ENCODE results near the gene SMIM45.

SMIM45 gene

DNA sequence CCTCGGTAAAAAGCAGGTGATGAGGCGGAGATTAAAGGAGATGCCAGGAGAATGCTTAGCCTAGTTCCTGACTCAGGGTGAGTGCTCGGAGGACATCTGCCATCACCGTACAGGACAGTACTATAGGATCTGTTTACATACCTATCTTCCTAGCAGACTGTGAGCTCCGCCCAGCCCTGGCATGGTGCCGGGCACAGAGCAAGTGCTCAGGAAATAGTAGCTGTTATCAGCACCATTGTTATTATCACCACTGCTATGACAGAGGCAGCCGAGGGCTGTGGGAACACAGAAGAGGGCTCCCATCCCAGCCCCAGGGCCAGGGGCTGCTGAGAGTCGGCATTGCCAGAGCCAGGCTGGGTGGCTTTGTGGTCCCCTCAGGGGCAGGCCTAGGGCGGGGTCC is 16.7 kb downstream of the SMIM45 start:
- DNase-seq = no peak

DNA sequence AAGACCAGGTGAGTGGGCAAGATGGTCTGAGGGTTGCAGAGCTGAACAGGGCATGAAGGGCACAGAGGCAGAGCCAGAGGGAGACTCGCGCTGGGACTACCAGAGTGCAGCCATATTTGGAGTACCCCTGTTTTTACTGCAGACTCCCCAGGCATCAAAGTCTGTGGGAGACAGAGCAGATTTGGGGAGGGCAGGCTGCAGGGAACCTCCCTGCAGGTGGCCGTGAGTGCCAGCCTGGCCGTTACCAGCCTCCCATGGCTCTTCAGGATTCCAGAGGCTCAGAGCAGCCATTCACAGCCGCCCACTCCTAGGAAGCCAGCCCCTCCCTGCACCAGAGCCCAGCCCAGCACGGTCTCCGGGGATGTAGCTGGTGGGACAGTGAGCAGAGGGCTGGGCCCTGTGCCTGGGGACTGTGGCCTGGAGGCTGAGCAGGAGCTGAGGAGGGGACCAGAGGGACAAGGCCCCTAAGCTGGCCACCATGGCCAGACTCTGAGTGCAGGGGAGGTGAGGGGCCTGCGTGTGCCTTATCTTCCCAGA is 17.2 kb downstream of the SMIM45 start, which contains the start of gene SEPTIN3:
SEPTIN3 (plus strand) TSS at position 334 of the 537 bp plus-strand sequence. CDS start 2,050 bp downstream, outside the sequence.
- no peak for DNase-seq

DNA sequence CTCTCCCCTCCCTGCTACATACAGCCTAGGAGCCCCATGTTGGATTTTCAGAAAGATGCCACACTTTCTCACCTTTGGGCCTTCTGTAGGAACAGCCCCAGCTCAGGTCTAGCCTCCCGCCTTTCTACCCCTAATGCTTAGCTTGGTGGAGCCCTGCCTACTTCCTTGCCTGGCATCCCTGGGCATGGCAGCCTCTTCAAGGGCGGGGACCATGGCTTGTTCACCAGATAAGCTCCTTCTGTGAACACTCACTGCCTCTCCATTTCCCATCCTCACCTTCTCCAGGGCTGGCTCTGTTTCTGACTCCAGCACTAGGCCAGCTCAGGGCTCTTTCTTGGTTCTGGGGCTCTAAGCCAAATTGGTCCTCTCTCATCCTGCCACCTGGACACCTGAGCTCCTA is 18.7 kb downstream of the SMIM45 start:
- DNase-seq = no peak

DNA sequence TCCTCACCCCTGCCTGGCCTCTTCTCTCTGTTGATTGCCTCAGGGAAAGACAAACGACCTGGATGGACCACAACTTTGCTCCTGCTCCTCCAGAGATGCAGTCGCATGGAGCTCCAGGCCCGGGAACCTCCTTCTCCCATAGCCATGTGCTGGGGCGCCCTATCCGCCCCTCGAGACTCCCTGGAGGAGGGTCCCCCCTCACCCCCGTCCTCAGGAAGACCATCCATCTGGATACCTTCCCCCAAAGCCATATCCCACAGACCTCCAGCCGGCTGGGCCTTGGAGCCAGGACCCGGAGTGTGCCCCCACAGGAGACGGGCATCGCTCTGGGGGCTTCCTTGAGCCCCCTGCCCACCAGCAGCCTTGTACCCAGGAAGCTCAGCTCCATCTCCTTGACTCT is 19.5 kb downstream of the SMIM45 start:
- no peak for DNase-seq

DNA sequence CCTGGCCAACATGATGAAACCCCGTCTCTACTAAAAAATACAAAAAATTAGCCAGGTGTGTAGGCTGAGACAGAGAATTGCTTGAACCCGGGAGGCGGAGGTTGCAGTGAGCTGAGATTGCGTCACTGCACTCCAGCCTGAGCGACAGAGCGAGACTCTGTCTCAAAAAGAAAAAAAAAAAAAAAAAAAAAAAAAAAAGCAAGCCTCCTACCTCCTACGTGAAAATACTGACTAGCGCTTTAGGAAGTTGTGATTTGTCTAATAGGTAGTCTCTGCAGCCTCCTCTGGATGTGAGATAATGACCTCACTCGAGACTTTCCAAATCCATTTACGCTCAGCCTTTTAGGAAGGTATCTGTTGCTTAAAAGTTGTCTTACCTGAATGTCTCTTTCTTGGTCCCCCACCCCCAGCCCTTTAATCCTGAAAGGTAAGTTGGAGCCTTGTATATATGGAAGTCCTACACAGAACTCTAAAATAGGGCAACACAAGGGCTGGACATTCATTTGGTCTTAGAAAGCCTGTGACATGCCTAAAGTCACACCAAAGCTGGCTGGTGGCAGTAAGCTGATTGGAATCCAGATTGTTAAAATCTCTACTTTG is 22.8 kb downstream of the SMIM45 start:
- no peak for DNase-seq

DNA sequence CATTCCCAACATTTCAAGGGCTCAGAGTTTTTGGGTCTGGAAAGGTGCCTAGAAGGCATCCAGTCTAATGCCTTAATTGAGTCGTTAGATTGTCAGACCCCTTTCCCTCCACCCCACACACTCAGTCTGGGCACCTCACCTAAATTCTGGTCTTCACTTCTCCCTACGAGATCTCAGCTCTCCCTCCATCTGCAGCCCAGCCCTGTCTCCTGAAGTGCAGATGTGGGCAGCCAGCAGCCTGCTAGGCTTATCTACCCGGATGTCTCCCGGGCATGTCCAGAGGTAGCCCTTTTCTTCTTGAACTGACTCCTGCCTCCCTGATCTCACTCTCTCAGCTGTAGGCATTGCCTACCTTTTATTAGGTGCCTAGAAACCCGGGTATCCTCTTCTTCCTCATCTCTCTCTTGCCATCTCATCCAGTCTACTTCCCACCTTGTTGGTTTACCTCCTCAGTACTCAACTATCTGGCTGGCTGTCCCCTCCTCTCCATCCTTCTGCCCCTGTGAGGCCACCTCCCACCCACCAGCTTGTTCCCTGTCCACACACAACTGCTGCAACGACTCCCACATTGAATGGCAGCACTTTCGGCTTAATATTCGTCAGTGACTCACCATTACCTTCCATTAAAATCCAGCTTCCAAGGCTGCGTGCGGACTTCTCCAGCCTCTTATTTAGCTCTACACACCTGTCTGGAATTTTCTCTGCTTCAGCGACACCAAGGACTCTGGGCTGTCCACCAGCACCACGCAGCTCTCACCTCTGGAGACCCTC is 23.5 kb downstream of the SMIM45 start:
- no peak for DNase-seq

DNA sequence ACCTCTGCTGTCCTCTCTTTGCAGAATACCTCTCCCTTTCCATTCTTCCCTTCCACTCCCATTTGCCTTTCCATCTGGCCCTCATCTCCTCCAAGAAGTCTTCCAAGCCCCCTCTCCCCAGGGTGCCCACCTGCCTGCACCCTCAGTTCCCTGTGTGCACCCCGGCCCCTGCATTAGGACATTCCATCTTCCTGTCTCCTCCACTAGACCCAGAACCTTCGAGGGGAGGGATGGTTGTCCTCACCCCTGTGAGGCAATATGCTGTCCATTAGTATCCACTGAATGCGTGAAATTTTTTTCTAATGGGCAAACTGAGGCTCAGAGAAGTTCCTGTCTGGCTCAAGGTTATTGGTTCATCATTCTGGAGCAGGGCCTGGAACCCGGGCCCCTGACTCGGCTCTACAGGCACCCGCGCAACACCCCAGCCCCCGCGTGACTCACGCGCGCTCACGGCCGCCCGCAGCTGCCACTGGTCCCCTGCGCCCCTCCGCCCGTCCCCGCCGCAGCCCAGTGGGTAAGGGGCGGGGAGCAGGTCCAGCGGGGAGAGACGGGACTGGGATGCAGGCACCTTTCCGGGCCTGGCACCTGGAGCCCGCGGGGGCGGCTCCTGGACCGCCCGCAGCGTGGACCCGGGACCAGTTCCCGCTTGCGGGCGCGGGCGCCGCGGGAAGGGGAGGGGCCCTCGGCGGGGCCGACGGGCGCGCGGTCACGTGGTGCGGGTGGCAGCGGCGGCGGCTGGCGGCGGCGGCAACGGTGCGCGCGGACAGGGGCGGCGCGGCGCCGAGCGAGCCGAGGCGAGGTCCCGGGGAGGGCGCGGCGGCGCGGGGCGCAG is 24.3 kb downstream of the SMIM45 start:
- DNase-seq = peak in 1 of 3 donors; percentile 35

DNA sequence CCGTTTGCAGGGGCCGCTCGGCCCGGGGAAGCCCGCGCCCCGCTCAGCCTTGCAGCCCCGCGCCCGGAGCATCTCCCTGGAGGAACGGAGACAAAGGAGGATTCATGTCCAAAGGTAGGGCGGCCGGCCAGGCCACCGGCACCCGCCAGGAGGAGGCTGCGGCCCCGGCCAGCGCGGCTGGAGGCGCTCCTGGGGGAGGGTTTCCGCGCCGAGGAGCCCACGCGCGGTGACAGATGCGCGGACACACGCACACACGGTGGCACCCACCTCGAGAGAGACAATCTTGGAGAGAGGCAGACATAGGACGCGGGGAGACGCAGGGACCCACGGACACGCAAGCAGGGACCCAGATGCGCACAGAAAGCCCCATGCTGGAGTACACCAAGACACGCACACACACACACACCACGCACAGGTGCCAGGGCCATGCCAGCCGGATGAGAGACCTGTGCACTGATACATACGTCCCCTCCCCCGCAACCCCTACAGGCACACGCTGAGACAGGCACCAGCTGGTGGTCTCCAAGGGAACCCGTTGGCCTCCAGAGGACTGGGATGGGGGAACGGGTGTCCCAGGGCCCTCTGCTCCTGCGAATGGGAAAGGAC is 25.1 kb downstream of the SMIM45 start:
- peak in 1 of 3 donors; percentile 43 for DNase-seq

DNA sequence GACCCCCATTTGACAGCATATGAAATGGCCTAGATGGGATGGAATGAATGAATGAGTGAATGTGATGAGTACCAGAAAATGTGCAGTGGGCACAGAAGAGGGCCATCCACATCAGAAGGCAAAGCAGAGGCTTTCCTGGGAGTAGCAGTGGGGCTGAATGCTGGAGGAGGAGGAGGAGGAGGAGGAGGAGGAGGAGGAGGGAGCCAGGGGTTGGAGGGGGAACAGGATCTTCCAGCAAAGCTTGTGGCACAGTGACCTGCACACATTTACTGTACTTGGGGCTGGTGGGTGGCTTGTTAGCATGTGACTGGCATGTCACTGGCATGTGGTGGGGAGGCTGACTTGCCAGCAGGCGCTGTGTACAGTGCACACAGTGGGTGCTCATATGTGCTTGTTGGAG is 26.8 kb downstream of the SMIM45 start:
- no peak for DNase-seq

DNA sequence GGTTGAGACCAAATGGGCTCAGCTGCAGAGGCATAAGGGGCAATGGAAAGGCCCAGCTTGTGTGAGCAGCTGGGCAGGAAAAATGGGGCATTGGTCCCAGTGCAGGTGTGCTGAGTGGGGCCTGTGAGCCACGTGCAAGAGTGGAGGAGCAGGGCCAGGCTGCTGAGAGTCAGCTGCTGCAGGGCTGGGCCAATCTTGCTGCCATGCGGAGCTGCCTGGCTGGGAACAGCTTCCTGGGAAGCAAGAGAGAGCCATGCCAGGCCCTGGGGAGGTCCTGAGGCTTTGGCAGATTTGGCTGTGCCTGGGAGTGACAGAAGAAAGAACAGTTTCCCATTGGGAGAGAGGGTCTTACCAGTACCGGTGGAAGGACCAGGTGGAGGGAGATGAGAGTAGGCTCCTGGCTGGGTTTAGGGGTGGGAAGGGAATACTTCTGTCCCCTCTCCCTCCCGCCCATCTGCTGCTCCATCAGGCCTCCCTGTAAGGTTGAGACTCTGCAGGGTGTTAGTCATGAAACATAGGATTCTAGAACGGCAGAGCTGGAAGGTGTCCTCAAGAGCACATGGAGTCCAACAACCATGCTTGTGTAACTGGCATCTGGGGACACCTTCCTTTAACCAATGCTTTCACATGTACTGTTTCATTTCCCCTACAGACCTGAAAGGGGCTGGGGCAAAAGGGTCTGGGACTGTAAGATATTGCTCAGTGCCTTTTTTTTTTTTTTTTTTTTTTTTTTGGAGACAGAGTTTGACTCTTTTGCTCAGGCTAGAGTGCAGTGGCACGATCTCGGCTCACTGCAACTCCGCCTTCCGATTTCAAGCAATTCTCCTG is 27.7 kb downstream of the SMIM45 start:
- DNase-seq = no peak

DNA sequence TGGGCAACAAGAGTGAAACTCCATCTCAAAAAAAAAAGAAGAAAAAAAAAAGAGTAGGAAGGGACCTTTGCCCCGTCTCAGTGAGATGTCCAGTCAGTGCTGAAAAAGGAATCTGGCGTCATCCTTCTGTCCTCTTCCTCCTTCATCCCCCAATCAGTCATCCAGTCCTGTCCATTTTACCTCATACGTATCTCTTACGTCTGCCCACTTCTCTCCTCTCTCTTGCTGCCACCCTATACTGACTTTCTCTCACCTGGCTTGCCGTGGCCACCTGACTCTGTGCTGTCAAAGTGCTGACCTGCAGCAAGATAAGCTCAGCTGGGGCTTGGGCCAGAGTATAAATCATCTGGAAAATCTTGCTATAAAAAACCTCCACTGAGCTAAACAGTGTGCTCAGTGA is 30.9 kb downstream of the SMIM45 start:
- no peak for DNase-seq

DNA sequence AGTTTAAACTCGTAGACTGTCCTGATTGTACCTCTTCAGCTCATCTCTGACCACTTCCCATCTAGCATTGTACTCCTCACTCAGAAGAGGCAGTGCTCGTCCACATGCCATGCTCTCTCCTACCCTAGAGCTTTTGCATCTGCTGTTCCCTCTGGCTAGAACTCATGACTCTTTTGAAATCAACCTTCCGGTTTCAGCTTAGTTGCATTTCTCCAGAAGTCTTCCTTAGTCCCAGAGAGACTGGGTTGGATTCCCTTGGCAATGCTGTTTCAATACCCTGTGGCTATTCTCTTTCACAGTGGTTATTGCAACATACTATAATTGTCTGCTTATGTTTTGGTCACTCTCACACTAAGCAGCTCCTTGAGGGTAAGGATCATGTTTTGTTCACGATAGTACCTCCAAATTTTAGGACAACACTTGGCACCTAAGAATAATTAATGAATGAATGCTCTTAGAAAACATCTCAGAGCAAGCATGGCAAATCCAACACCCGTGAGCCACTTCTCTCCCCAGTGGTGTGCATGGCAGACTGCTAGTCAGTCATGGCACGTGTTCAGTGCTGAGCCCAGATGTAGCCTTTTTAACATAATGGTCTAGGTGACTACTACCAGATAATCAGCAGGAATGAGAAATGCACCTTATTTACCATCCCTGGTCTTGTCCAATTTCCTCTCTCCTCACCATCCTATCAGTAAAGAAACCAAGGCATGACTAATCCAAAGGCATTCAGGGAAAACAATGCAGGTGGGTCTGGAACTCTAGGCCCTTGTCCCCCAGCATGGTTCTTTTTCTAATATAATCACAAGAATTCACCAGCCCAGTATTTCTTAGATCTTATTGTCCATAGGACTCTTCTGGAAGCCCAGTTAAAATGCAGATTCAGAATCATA is 31.8 kb downstream of the SMIM45 start:
- DNase-seq = no peak

DNA sequence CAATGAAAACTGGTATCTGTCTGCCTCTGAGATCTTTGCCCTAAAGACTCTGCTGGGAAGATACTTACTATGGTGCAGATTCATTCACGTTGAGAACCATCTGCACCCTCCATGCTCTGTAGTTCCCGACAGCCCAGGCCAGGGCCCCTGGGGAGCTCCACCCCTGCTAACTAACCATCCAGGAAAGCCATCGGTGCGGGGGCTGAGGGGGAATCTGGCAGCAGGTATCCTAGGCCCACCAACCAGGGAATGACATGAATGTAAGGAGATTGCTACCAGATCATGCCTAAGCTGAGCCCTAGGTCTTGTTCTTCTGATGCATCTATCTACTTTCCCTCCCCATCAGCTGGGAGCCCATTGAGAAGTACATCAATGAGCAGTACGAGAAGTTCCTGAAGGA is 35.3 kb downstream of the SMIM45 start:
- DNase-seq = no peak

DNA sequence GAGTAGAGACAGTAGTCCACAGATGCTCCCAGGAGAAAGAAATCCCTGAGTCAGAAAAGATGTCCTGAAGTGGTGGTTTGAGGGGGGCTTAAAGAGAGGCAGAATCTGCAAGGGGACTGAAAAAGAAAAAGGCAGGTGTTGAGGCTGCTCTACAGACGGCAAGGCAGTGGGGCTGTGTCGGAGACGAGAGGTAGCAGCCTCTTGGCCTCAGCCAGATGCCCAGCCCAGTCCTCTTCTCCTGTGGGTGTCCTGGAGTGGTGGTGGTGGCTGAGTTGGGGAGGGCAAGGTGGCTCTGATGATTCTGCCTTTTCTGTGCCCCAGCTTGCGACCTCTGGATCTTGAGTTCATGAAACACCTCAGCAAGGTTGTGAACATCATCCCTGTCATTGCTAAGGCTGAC is 37.3 kb downstream of the SMIM45 start:
- DNase-seq = no peak

DNA sequence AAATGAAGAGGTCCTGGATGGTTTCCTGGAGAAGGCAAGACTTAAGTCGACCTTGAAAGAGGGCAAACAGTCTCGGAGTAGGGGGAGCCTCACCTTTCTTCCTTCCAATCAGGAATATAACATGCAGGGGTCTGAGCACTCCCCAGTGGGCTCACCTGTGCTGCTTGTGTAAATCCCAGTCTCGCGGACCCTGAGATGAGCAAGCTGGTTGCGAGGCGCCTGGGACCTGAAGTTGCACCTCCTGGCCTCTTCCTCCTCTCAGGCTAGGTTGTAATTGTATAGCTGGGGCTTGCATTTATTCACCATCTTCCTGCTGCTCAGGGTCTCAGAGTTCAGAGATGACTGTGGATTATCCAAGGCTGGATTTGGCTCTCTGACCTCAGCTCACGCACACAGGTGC is 39.2 kb downstream of the SMIM45 start:
- no peak for DNase-seq

DNA sequence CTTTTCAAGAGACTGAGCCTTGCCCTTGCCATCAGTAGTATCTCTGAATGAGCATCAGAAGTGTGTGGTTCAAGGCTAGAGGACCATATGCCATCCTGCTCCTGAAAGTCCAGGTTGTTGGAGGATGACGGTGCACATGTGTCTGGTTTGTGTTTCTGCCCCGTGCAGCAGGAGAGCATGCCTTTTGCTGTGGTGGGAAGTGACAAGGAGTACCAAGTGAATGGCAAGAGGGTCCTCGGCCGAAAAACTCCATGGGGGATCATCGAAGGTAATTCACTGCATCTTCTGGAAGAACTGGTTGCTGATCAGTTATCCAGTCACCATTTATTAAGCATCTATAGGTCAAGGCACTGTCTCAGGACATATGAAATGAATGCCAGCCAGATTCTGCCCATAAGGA is 40.5 kb downstream of the SMIM45 start:
- no peak for DNase-seq

DNA sequence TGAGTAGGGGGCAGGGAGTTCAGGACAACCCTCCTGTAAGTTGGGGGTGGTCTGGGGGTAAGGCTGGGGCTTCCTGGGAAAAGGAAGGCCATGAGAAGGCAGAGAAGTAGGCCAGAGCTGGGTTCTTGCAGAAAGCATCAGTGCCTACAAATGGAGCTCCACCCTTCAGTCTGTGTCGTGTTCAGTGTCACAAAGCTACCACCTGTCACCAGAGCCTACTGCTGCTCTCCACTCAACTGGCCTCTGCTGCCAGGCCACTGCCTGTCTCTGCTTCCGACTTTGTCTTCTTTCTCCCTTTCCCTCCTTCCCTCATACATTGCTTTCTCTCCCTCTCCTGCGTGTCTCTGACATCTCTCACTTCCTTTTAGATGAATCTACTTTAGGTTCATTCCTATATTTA is 43.3 kb downstream of the SMIM45 start:
- DNase-seq = peak in 1 of 3 donors; percentile 5

DNA sequence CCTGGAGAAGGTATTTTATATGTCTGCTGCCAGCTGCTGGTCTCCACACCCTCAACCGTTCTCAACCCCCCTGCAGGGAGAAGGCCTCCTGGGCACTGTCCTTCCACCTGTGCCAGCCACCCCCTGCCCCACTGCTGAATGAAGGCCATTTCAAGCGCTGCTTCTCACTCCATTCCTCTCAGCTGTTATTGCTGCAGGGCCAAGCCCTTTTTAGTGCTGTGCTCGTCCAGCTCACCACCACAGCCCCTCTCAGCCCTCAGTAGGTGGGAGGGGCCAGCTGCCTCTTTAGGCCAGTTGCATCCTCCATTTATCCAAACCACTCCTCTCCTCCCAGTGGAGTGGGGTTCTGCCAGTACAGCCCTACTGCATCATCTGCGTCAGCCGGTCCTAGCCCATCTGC is 44.9 kb downstream of the SMIM45 start:
- no peak for DNase-seq

DNA sequence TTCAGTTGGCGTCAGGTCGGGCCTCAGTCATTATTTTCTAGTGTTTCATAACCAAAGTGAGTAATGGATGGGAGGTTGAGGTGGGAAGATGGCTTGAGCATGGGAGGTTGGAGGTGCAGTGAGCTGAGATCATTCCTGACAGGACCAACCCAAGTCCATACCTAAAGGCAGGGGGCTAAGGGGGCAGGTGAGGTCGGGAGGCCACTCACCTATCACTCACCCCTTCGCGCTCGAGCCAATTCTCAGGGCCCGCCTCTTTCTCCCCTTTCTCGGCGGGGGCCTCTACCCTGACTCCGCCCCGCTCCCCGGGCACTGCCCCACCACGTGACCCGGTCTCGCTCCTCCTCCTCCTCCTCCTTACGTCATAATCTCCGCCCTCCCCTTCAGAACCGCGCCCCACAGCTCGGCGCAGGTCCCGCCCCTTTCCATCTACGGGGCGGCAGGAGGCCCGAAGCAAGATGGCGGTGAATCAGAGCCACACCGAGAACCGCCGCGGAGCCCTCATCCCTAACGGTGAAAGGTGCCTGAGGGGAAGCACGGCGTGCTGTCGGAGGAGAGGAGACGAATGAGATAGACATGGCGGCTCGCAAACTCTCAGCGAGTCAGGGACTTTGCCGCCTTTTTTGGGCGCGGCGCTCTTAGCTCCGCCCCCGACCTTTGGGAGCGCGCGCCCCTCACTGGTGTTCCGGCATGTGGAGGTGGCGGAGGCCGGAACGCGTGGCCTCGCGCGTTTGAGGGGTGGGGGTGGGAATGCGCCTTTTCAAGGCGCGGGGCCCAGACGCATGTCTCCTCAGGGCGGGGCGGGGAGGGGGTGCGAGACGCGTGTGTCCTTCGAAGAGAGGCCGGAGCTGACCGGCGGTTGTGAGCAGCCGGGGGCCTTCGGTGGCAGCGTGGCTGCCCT is 46.7 kb downstream of the SMIM45 start, which contains the start of gene WBP2NL:
WBP2NL (plus strand) TSS at position 428 of the 901 bp plus-strand sequence; CDS start at position 459, 31 bp downstream.
- DNase-seq = peak; percentile 62 to 73 (median 72)

Measured in muscle of back (tissue), 3 donors.